A172 (cell line): ENCODE measurements around the gene RBMS3. TPM values are rescaled to one million over a fixed set of nuclear protein-coding genes. Genes with fewer than 3 reads are reported as not detected.

Experiments
- DNase-seq: peaks from one replicate; pipeline ENCODE4 v3.0.0-alpha.2; 2015; ENCODE audit warnings: low spot score
- total RNA-seq: library from RNA; depleted of rRNA; stranded (reverse); fragments of >200 nt; shearing (Covaris generic); gene quantifications from 2 replicates; pipeline ENCODE4 v1.2.3, GENCODE V29; 2014

RBMS3 gene
- total RNA-seq, 1 experiment from 2014 or later = 14.9 TPM

DNA sequence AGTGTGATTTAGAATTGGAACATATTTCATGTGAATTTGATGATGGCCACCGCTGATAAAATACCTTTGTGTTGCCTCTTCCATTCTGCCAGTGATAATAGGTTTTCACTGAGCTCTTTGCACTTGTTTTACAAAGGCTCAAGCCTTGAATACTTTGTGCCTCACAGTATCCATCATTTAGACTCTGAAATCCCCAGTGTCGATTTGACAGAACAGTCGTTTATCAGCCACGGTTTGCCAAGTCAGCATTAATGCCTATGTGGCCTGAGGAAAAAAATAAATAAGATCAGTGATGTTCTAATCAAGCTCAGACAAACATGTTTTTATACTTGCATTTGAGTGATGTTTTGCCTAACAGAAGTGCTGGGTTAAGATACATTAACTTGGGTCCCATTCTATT, 399.1 kb downstream of the RBMS3 start:
- DNase-seq = no peak

DNA sequence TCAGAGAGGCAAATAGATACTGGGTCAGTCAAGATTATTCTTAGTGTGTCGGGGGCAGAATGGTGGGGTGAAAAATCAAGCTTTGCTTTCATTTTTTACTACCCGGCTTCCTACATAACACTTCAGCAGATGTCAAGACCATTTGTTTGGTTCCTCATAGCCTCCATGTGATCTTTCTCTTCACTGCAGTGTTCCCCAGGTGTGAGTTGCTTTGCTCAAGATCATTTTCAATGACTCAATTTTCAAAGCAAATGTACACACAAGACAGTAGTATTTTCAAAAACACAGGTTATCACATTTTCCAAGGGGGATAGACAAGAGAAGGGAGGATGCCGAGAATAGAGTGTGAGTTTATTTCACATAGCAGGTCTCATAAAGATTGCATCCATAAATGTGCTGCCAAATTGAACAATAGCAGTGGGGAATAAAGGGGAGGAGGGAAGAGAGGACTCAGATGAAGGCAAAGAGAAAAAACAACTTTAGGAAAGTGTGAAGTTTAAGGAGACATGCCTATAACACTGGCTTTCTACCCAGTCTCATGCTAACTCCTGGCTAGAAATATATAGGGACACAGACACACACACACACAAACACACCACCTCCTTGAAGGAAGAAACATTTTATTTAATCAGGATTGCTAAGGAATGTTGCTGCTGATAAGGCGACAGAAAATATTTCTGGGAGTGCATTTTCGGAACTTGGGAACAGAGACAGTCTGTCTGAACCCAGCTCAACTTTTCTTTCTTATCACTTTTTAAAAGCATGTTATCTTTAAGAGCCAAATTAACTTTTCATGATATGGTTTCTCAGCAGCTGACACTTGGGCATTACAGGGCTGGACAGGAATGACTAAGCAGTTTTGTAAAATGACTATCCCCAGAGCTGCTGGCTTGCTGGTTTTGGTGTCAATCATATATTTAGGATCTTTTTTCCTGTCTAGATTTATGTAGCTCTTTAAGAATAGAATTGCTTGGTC, 402.4 kb downstream of the RBMS3 start:
- DNase-seq = peak; percentile 87

DNA sequence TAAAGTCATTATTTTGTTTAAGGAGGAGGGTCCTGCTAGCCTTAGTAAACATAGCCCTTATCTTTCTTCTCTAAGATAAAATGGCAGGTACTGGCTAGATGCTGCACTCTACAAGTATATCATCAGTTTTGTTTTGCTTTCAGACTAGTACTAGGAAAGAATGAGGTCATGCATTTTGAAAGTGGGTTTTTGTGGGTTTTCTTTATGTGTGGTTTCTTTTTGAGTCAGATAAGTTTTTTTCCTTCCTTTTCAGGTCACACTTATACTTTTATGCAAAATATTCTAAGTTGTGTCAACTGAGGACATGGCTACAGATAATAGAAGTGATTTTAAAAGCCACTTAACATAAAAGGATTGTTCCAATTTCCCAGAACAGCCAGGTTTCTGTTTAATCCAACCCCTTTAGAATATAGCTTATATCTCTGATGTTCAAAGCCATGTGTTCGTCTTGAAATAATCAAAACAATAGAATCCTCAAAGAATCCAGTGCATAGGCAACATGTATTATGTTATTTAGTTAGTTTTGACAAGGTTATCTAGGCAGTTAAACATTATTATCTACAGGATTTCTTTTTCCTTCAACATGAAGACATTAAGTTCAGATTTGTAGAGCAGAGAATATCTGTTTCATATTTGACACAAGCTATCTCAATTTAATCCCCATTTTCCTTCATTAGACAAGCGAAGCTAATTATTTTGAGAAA, 406.2 kb downstream of the RBMS3 start:
- DNase-seq = peak; percentile 70

DNA sequence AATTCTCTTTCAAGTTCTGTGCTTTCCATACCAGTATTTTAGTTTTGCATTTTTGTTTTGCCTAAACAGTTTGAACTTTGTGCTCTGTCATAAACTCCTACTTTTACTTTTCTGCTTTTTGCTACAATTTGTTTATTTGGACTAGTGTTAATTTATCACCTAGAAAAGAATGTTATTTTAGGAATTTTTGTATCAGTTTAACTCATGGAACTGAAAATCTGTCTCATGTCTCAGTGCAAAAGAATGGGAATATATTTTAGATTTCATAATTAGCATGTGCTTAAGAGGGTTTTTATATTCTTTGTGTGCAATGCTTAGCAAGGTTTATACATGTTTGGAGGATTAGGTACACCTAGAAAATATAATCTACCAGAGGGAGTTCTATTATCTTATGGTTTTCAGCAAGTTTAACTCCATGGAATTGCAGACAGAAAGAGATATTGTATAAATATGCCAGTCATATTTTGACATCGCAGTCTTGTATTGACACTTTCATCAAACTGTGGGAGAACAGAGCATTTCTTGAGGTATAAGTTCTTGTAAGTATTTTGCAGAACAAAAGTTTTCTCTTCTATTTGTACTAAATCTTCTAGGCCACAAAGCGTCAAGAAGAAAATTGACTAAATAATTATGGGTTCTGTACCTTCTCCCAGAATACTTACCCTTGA, 409.9 kb downstream of the RBMS3 start:
- DNase-seq = no peak

DNA sequence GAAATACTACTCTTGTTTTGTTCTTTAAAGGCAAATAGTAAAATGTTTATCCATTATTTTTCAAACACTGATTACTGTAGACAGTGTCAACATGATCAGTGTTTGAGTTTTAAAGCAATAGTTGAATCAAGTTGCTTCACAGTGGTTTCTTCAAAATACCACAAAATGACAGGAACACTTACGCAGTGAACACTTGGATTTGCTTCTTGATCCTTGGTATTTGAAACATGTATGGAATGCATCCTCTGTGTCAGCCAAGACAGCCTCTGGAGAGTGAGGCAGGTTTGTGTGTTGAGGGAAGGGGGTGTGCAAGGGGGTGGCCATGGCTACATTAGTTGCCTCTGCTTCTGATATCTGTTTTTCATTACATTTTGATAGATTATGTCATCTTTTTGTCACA, 413.0 kb downstream of the RBMS3 start:
- peak; percentile 93 for DNase-seq

DNA sequence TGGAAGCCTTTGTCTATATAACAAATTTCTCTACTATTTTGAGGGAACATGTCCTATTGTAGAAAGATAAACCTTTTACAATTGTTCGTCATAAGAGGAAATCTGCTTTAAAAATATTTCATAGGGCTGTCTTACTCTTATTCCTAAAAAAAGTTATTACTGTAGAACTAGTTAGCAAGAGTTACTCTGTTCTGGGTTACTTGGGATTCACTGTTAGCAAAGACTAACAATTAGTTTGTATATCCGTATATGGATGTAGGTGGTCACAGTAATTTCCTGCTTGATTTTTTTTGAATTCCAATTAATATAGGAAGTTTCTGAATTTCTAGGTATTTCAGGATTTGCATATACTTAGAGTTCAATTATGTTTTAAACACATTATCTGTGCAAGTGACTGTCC, 413.5 kb downstream of the RBMS3 start:
- no peak for DNase-seq

DNA sequence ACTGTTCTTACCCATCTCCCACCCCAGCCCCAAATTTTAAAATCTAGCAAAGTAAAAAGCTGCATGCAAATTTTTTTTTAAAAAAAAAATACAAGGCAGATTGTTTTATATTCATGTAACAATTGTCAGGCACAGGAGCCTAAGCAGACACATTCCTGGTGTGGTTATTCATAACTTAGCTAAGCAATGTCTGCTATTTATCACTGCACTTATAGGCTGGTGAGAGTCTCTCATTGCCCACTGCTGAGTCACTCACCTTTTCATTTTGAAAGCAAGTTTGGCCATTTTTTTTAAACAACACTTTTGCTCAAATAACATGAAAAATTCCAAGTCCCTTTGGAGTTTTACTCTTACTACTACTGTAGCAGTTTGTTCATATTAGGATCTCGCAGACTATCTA, 413.9 kb downstream of the RBMS3 start:
- DNase-seq = peak; percentile 96

DNA sequence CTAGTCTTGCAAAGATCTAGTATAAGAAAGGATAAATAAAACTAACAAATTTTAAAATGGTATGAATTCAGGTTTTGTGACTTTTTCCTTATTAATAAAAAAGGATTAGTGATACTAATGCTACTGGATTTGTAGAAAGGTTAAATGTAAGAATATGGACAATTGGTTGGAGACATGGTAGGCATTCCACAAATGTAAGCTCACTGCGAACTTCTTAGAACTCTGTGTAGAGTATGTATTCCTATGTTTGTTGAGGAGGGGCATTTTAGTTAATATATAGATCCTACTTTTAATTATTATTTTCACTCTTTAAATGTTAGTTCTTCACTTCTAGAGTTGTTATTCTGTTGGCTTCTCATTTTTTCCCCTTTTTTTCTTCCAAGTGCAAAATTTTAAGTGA, 414.3 kb downstream of the RBMS3 start:
- no peak for DNase-seq

DNA sequence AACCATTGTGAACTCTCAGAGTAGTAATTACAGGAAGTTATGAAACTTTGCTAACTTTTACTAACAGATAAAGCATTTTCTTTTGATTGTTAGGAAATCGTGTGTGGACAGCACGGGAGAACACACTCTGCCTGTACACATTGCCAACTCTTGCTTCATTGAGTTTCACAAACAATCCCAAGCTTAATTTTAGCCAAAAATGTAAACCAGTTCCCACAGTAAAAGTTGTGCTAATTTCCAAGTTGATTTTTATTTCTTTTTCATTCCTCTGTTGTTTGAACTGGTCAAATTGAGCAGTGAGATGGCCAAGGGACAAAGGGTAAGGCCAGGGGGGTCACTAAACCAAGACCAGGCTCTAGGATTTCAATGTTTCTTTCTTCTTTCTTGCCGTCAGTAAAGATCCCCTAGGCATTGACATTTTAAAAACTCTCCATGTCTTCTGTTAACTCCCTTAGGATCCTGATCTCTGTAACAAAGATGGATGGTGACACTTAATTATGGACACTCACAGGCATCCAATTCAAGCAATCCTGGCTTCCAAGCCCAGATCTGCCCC, 414.9 kb downstream of the RBMS3 start:
- peak; percentile 23 for DNase-seq

DNA sequence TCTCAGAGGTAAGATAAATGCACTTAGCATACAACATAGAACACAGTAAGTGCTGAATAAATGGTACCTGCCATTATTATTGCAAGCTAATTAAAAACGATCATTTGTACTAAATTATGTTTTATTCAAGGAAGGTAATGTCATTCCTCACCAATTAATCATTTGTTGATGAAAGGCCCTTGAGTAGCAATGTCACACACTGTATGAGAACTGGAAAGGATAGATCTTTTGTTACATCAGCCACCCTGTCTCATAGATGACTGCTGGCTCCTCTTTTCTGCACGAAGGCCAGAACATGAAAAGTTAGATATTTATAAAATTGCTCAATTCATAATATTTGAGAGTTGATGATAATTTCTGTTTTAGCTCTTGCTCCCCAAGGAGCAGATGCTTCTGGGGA, 415.4 kb downstream of the RBMS3 start:
- no peak for DNase-seq

DNA sequence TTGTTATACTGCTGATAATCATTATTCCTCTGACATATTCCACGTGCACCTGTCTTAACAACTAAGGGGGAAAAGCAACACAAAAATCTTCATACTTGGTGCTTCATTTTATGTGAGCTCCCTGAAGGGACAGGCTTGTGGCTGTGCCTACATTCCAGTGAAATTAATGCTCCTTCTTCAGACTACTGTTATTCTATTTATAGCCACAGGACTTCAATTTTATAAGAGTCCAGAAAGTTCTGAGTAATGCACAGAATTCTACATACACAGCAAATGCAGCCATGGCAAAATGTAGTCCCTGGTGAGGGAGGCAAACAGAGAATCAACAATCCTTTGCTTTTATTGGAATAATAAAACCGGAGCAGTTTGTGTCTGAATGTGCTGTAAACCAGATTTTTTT, 417.1 kb downstream of the RBMS3 start:
- DNase-seq = peak; percentile 35

DNA sequence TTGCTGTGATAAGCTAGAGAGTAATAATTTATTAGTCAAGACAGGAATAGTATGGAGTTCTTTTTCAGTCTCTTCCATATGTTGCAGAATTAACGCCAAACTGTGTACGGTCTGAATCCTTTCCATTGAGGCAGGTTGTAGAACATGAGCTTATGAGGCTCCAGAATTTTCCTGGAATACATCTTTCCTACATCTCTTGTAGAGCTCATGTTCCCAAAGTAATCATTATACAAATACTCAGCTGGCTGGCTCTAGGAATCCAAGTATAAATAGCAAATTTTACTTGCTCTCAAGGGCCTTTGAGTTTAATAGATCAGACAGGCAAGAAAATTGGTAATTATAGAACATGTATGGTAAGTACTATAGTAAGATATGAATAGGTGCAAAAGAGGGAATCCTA, 419.4 kb downstream of the RBMS3 start:
- no peak for DNase-seq

DNA sequence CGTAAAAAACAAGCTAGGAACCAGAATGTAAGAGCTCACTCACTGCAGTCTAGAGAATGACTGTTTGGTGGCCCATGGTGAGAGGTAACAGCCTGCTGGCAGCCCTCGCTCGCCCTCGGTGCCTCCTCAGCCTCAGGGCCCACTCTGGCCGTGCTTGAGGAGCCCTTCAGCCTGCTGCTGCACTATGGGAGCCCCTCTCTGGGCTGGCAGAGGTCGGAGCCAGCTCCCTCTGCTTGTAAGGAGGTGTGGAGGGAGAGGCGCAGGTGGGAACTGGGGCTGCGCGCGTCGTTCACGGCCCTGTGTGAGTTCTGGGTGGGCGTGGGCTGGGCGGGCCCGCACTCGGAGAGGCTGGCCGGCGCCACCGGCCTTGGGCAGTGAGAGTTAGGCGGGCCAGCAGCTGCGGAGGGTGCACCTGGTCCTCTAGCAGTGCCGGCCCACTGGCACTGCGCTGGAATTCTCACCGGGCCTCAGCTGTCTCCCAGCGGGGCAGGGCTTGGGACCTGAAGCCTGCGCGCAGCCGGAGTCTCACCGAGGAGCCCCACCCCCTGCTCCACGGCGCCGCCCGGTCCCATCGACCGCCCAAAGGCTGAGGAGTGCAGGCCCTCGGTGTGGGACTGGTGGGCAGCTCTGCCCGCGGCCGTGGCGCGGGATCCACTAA, 420.6 kb downstream of the RBMS3 start:
- no peak for DNase-seq

DNA sequence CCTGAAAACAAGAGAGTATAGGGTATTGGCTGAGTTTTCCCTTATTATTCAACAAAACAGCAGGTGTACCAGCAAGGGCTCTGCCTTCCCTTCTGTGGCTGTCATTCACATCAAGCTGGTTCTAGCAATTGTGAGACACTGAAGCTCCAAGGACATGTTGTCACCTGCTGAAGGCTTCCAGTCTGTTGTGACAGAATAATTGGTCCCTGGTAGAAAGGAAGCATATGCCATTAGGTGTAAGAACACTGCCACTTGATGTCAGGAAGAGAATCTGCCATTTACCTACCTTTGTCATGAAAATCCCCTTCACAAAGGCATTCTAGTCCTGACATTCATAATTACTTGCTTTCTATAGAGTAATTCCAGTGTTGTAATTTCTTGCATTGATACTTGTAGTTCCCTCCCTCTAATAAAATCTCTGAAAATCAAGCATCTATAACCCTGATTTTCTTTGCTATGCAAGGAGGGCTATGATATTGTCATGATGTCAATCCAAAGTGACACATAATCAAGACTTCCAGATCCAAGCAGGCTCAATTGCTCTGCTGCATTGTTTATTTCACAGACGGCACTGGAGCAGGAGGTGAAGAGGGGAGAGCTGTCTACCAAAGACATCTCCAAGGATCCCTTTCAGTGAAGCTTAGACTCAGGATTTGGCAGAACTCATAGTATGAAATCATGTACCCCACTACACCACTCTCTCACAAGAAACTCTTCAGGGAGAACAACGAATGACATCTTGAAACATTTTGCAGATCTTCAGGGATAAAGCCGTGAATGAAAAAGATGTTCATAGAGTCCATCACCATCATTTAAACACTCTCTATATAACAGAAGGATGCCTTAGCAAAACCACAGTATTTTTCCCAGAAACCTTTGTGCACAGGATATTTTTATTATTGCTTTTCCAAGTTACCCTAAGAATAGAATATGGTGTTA, 425.3 kb downstream of the RBMS3 start:
- DNase-seq = no peak

DNA sequence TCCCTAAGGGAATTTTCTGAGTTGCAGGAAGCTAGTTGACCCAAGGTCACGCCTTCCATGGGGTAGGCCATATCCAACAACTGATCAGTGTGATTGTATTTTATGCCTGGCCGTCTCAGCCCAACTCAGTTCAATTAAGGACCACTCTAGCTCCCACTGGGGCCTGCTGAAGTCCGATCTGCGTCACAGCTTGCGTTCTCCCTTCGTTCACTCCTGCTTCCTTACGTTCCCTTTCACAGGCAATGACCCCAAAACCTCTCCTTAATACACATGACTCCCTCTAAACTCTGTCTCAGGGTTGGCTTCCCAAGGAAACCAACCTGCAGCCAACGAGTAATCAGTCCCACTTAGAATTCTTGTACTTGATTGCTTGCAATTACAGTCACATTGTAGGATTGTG, 428.0 kb downstream of the RBMS3 start:
- DNase-seq = no peak

DNA sequence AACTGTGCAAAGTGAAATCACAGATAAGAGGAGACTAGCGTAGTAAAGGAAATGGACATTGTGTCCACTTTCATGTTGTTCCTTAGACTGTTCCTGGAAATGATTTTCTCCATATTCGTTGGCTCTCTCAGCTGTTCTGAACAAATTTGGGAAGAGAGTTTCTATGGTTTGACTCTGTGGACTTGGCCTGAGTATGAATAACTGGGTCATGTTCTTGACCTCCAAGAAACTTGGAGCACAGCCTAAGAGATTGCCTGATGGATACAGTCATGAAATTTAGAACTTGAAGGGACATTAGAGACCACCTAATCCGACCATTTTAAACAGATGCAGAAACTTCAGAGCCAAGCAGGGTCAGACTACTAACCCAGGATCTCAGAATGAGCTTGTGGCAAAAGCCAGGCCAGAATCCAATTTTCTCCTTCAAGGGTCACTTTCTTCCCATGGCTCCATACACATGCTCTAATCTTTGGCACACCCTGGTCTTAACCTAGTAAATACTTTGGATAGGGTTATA, 430.4 kb downstream of the RBMS3 start:
- no peak for DNase-seq

DNA sequence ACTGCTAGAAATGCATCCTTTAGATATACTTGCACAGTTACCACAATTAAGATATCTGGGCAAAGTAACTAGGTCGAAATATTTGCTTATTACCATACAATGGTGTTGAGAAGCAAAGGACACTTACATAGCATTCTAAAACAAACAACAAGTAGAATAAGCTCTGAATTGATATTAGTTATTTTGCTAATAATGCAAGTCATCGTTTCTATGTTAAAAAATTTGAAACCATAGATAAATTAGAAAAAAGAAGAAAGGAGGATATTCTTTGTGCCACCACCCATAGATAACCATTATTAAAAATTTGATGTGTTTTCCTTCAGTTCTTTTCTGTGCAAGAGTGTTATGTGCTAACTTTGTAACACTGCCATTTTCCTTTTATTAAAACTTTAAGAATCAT, 435.3 kb downstream of the RBMS3 start:
- no peak for DNase-seq

DNA sequence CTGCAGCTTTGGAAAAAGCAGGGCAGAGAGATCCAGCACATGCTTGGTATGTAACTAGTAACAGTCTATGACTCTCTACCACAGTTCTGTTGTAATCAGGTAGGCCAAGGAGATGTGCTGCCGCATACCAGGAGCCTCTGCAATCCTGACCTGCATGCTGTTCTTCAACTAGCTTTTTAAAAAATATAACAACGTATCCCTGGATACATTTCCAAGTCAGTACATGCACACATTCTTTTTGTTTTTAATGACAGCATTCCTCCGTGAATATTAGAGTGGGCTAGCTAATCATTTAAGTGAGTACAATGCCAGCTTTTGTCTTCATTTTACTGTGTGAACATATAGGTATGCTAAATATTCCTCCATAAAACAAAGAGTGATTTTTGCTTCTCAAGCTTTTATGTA, 437.8 kb downstream of the RBMS3 start:
- no peak for DNase-seq

DNA sequence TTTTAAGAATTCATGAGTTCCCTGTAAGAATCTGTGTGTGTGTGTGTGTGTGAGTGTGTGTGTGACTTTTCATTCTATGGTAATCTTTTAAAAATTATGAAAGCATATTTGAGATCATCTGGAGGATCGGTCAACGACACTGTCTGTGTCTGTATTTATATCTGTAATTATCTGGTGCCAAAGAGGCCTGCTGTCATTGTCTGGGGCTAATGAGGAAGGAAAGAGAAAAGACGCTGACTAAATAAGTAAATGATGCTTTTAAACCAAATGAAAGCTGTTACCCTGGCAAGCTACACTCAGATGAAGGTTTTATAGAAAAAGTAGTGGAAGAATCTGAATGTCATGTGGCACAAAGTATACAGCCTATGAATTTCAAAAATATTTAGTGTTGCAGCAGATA, 439.8 kb downstream of the RBMS3 start:
- no peak for DNase-seq

DNA sequence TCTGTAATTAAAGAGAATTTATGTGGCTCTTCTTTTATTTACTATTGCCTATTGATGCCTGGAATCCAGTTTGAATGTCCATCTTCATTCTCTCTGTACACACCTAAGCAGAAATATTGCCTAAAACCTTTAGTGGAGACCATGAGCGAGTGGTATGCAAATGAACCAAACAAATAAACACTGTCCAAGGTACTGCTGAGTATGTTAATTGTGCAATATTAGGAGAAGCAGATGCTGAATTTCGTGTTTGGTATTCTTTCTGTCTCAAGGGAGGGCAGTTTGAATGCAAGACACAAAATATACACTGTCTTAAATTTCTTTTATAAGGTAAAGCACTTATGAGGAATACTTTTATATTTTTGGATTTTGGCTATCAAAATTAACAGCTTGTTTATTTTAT, 440.9 kb downstream of the RBMS3 start:
- no peak for DNase-seq
